ENCODE results near the gene DAP. TPM values are rescaled to one million over a fixed set of nuclear protein-coding genes. Genes with fewer than 3 reads are reported as not detected.

Gene DAP
- total RNA-seq, 1 experiment from 2014 or later: 17.1 TPM

DNA sequence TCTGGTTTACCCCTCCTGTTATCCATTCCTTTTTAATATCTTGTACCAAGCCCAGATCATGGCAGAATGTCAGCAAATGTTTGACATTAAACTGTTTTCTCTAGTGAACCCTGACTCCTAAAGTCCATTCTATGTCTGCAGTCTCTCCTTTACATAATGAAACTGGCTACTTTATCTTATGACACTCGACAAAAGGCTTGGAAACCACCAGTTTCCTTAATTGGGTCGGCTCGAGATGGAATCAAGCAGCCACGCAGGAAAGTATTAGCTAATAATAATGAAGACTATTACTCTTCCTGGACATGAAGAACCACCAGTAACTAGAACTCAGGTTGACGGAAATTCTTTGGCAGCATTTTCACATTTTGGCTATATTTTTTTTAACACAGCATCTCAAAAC, 17.5 kb downstream of the DAP start:
- no peak for DNase-seq (ENCODE audit: low read depth, low spot score)
- in situ Hi-C loops (cut with HindIII; ENCODE audit: low pct_unique_long_range_greater_than_20kb, low sequenced_read_pairs): no loop called here

DNA sequence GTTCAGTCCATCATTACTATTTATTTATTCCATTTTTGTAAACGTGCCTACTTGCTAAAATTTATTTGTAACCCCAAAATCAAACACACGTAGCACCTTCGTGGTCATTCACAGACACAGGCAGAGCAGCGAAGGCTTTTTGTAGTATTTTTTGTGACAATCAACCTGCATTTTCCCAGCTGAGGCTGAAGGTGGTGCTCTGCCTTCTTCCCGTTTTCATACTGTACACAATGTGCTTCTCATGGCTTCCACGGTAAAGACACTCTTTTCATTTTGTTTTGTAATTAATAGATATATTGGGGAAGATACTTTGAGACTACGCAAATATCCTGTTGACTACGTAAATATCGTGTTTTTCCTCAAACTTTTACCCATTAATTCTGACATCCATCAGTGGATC, 19.4 kb downstream of the DAP start:
- in situ Hi-C loops (cut with HindIII; ENCODE audit: low pct_unique_long_range_greater_than_20kb, low sequenced_read_pairs): no loop called here
- peak; percentile 9 for DNase-seq (ENCODE audit: low read depth, low spot score)

DNA sequence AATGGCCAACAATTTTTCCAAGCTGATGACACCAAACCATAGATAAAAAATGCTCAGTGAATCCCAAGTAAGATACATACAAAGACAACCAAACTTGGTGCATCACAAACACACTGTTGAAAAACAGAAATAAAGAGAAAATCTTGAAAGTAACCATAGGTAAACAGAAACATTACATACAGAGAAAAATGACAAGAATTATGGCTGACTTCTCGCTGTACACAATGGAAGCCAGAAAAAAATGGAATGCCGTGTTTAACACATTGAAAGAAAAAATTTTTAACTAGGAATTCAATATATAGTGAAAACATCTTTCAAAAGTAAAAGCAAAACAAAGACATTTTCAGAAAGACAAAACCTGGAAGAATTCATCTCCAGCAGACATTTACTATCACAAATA, 20.6 kb downstream of the DAP start:
- no peak for DNase-seq (ENCODE audit: low read depth, low spot score)
- in situ Hi-C loops (cut with HindIII; ENCODE audit: low pct_unique_long_range_greater_than_20kb, low sequenced_read_pairs): no loop called here

DNA sequence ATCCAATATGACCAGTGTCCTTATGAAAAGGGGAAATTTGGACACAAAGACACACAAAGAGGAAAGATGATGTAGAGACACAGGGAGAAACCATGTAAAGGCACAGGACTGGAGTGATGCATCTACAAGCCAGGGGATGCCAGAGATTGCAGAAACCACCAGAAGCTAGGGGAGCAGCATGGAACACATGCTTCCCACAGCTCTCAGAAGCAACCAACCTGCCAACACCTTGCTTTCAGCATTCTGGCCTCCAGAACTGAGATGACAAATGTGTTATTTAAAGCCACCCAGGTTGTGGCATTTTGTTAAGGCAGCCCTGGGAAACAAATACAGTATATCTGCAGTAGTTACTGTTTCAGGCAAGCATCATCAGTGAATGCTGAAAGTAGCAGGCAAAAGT, 23.2 kb downstream of the DAP start:
- no peak for DNase-seq (ENCODE audit: low read depth, low spot score)
- in situ Hi-C loops (cut with HindIII; ENCODE audit: low pct_unique_long_range_greater_than_20kb, low sequenced_read_pairs): no loop called here

DNA sequence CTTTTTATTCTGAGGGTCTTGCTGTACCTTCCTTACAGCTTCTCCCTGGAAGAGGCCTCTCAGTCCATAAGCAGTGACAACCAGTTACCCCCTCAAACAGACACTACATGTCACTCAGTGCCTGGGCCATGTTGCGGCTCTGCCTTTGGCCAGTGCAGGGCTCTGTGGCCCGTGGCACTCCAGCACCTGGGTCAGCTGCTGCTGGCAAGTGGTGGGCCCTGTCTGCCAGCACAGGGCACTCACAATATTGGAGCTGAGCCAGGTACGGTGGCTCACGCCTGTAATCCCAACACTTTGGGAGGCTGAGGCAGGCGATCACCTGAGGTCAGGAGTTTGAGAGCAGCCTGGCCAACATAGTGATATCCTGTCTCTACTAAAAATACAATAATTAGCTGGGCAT, 24.2 kb downstream of the DAP start:
- no peak for DNase-seq (ENCODE audit: low read depth, low spot score)
- in situ Hi-C loops (cut with HindIII; ENCODE audit: low pct_unique_long_range_greater_than_20kb, low sequenced_read_pairs): no loop called here

DNA sequence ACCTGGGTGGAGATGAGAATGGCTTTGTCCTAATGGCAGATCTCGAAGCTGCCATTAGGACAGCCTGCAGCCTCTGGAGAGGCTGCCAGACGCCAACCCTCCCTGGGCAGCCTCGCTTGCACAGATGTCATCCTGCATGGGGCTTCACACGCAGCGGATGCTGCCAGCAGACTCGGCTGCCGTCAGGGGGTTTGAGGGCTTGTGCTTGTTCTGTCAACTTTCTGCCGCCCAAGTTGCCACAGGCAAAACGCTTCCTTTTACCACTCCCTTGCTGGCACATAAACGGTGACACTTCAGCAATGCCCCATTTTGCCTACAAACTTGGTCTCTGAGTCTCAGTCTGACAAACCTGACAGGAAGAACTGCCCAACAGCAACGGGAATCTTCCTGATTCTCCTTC, 24.7 kb downstream of the DAP start:
- in situ Hi-C loops (cut with HindIII; ENCODE audit: low pct_unique_long_range_greater_than_20kb, low sequenced_read_pairs): no loop called here
- DNase-seq (ENCODE audit: low read depth, low spot score): no peak

DNA sequence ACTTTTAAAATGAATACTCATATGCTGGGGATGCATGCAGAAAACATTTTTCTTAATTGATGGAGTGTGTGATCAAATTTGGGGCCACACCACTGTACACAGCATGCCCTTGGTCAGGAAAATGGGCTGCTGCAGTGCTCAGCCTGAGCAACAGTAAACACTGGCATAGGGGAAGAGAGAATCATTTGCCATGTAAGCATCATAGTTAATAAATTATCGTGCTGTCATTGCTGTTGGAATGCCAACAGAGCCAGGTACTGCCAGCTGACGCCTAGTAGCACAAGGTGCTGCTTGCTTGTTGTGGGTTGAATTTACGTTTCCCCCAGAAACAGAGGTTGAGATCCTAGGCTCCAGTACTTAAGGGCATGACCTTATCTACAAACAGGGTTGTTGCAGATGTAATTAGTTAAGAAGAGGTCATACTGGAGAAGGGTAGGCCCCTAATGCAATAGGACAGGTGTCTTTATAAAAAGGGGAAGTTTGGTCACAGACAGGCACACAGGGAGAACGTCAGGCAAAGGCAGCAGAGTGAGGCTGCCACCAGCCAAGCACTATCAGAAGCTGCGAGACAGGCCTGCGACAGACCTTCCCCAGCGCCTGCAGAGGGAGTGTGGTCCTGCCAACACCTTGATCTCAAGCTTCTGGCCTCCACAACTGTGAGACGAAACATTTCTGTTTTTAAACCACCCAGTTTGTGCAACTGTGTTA, 25.3 kb downstream of the DAP start:
- in situ Hi-C loops (cut with HindIII; ENCODE audit: low pct_unique_long_range_greater_than_20kb, low sequenced_read_pairs): no loop called here
- no peak for DNase-seq (ENCODE audit: low read depth, low spot score)

DNA sequence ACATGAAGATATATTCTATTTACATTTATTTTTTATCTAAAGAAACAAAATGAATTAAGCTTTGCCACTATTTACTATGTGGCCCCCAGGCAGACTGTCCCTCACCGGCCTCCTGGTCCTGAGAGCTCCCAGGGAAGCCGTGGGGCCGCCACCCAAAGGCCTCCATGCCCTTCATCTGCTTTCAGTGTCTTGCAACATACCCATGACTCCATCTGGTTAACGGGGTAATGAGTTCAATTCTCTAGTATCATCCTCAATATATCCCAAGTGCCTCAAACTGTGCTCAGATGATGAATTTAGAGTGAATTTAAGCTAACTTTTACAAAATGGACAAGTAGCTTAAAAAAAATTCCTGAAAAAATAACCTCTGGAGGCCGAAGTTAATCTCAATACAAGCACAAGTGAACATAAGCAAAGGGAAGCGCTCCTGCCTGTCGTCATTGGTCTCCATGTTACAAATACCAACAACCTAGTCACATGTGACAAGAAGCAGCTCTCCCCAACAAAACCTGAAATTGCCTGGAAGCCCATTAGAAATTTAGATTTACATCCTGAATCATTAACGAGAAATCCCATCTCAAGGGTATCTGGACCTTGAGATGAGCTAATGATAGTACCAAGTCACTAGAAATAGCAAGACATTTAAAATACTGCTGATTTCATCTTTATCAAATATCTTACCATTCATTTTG, 26.1 kb downstream of the DAP start:
- in situ Hi-C loops (cut with HindIII; ENCODE audit: low pct_unique_long_range_greater_than_20kb, low sequenced_read_pairs): no loop called here
- no peak for DNase-seq (ENCODE audit: low read depth, low spot score)

DNA sequence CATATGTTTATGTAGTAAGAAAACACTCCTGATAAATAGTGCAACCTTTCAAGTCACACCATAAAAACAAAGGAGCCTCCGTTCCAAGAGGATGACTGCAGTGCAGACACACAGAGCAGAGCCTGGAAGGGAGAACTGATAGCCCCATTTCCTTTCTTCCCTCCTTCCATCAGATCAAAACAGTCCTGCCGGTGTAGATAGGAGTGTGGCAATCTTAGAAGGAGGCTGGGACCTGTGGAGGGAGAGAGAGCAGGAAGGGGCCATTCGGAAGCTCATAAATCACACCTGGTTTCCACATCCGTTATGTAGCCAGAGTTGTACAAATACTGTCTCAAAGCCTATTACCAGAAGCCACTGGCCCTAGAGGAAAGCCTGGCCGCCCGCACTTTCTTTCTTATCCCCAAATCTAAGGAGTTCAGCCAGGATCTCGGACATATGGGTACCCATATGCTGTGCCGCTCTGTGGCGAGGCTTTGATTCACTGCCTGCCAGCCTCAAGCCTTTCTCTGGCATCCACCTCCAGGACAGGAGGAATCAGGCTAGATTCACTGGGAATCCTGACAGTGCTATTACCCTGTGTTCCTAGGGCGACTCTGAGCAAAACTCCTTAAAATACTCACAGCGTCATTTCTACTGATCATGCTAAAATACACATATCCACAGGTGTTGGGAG, 26.9 kb downstream of the DAP start:
- in situ Hi-C loops (cut with HindIII; ENCODE audit: low pct_unique_long_range_greater_than_20kb, low sequenced_read_pairs): no loop called here

DNA sequence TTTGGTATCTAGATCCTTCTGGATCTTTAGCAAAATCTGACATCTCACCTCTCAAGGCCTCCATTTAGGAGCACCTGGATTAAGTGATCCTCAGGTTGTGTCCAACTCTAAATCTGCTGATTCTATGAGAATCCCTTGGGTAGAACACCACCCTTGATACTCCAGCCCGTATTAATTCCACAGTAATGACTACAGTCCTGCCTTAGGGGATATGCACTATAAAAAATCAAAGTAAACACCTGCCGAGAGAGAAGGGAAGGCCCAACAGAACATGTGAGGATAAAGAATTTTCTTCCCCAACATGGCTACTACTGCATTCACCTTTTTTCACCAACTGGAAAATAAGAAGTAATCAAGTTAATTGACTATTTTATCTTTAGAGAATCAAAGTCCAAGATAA, 27.6 kb downstream of the DAP start:
- in situ Hi-C loops (cut with HindIII; ENCODE audit: low pct_unique_long_range_greater_than_20kb, low sequenced_read_pairs): no loop called here
- DNase-seq (ENCODE audit: low read depth, low spot score): no peak

More for the DNA sequence above, 26.9 kb downstream of the DAP start:
- DNase-seq (ENCODE audit: low read depth, low spot score): no peak

DNA sequence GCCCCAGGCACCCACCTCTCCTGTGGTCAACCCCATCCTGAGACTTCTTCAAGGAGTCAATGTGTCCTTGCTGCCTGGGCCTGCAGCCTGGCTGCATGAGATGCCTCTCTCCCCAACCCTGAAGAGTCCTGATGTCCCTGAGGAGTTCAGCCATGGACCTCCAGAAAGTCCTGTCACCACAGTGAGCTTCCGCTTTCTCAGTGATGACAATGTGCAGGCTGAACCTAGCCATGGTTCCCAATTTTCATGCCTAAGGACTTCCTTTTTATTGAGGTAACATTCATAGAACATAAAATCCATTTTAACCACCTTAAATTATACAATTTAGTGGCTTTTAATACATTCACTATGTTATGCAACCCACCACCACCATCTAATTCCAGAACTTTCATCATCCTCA, 29.1 kb downstream of the DAP start:
- no peak for DNase-seq (ENCODE audit: low read depth, low spot score)
- in situ Hi-C loops (cut with HindIII; ENCODE audit: low pct_unique_long_range_greater_than_20kb, low sequenced_read_pairs): no loop called here

DNA sequence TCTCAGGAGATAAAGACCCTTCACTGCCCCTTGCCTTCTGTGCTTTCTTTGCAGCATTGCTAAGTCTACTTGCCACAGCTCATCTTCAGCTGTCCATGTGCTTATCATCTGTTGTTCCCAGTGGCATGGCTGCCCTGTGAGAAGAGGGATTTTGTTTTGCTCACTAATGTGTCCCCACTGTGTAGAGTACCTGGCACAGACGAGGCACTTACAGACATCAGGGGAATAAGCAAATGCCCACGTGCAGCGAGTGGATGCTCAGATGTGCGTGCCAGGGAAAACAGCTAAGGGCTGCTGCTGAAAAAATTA, 31.0 kb downstream of the DAP start:
- no peak for DNase-seq (ENCODE audit: low read depth, low spot score)
- in situ Hi-C loops (cut with HindIII; ENCODE audit: low pct_unique_long_range_greater_than_20kb, low sequenced_read_pairs): no loop called here

DNA sequence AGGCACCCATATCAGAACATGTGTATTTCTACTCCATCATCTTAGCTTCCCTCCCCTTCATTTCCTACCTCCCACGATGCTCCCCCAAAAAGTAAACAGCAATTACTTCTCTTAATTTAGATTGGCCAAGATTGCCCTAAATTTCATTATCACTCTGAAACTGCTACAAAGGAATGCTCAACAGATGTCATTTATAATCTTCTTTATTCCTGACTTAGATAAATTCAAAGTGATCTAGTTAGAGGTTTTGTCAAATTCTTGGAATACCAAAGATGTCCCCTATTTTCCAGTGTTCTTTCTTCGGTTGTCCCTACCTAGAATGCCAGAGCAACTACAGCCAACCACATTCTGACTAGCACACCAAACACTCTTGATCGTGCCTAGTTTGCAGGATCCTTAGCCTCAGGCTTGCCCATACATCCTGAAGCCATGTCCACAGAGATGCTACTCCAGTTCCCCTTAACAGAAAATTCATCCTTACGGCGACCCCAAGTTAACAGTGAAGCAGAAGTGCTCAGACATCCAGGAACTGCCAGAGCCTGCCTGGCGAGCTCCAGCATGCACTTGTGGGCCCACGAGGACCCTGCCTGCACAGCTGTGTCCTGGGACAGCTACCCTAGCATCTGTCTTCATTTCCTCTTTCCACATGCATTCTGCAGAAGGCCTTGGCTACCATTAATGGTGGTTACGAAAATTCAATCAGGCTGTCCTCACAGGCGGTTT, 31.6 kb downstream of the DAP start:
- in situ Hi-C loops (cut with HindIII; ENCODE audit: low pct_unique_long_range_greater_than_20kb, low sequenced_read_pairs): no loop called here
- no peak for DNase-seq (ENCODE audit: low read depth, low spot score)

DNA sequence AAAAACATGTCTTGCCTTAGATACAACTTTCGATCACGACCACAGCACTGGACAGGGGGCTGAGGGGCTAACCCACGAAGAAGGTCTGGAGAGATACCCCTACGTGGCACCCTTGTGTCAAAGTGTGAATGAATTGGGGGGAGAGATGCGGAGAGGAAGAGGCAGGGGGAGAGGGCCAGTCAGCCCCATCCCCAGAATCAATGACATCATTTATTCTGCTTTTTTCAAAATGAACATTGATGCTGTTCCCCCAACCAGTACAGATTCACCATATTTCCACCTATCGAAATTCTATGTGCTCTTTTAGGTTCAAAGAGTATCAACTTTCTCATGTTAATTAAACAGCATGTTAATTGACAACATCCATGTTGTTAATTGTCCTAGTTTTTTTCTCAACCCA, 32.4 kb downstream of the DAP start:
- DNase-seq (ENCODE audit: low read depth, low spot score): no peak
- in situ Hi-C loops (cut with HindIII; ENCODE audit: low pct_unique_long_range_greater_than_20kb, low sequenced_read_pairs): no loop called here

DNA sequence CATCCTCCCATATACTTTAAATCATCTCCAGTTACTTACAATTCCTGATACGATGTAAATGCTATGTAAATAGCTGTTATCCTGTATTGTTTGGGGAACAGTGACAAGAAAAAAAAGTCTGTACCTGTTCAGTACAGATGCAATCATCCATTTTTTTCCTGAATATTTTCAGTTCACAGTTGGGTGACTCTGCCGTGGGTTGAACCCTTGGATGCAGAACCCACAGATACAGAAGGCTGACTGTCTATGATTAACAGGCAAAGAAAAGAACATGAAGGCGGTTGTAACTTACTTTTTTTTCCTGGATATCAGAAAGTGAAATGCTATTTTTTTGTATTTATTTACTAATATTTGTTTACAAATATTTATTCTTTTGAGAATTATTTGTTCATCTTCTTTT, 33.2 kb downstream of the DAP start:
- in situ Hi-C loops (cut with HindIII; ENCODE audit: low pct_unique_long_range_greater_than_20kb, low sequenced_read_pairs): no loop called here

DNA sequence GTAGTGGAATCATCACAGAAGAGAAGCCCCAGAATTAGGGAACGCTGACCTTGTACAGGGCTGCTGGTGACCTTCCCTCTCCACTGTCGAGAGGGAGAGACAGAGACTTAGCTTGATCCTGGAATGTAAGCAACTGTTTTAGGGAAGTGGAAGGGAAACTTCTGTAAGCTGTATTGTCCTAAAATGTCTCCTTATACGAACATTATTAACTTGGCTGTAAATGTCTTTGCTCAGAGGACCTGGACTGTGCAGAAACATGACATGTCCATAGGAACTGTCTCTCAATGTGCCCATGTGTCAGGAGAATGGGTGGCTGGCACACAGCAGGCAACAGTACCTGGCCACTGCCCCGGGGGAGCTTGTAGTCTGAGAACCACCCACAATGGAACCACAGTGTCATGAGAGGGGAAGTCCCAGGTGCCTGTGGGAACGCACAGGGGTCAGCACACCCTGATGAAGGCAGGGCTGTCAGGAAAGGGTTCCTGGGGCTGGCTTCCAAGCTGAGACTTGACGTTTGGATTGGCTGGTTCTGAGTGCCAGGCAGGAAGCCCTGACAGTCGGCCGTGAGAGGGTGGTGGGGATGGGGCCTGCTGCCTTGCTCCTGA, 34.0 kb downstream of the DAP start:
- DNase-seq (ENCODE audit: low read depth, low spot score): no peak

More for the DNA sequence above, 33.2 kb downstream of the DAP start:
- DNase-seq (ENCODE audit: low read depth, low spot score): no peak

DNA sequence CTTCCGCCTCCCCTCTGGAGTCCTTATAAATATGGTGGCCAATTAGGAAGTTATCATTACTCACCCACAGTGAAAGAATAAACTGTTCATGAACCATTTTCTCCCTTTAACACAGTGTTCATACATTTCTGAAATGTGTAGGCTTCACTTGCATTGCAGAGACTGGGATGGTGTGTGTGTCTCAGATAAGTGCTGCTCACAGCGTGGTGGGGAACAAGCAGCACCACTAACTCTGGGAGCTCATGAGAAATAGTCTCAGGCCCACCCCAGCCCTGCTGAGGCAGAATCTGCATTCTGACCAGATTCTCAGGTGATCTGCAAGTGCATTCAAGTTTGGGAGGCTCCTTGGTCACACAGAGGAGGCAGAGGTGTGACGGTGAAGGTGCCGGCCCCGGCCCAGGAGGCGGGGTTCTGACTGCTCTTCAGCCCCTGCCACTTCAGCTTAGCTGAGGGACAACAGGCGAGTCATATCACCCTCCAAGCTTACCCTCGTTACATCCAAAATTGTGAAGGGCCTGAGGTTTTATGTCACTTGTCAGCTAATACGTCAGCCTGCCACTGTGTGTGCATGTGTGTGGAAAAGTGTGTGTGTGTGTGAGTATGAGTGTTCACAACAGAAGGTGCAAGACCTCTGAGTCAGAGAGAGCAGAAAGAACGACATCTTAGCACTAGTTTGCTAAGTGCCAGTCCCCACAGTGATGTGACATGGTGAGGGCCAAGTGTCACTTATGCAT, 34.7 kb downstream of the DAP start:
- DNase-seq (ENCODE audit: low read depth, low spot score): no peak
- in situ Hi-C loops (cut with HindIII; ENCODE audit: low pct_unique_long_range_greater_than_20kb, low sequenced_read_pairs): no loop called here

More for the DNA sequence above, 34.0 kb downstream of the DAP start:
- in situ Hi-C loops (cut with HindIII; ENCODE audit: low pct_unique_long_range_greater_than_20kb, low sequenced_read_pairs): no loop called here

All from SK-MEL-5 (cell line).